Stimulated activated CD8-positive, alpha-beta memory T cell treated with anti-CD3 and anti-CD28 coated beads, Interleukin-12 subunit alpha, Interleukin-12 subunit beta, amount 100 ng/mL, for 1 hour (primary cell): ENCODE data around the gene TPP2.

Source experiments
- DNase-seq: peaks from one replicate; pipeline ENCODE4 v3.0.0-alpha.2; 2020; ENCODE audit warnings: low read depth

TPP2 gene

GRCh38 chr13:102597029-102597961, 509 bp downstream of the TPP2 start:
- no peak for DNase-seq

GRCh38 chr13:102598061-102598460, 1.3 kb downstream of the TPP2 start:
- DNase-seq = no peak

GRCh38 chr13:102599426-102600012, 2.7 kb downstream of the TPP2 start:
- DNase-seq = no peak

GRCh38 chr13:102606537-102607309, 9.9 kb downstream of the TPP2 start:
- DNase-seq = no peak

- no peak for DNase-seq
Measured at GRCh38 chr13:102608974-102609373, 12.2 kb downstream of the TPP2 start.

GRCh38 chr13:102609696-102610095, 12.9 kb downstream of the TPP2 start:
- no peak for DNase-seq

- DNase-seq = no peak
Measured at GRCh38 chr13:102610296-102610895, 13.6 kb downstream of the TPP2 start.

GRCh38 chr13:102617697-102618350, 21.0 kb downstream of the TPP2 start:
- DNase-seq = no peak

GRCh38 chr13:102620516-102620915, 23.7 kb downstream of the TPP2 start:
- no peak for DNase-seq

- no peak for DNase-seq
Measured at GRCh38 chr13:102626928-102627327, 30.1 kb downstream of the TPP2 start.

GRCh38 chr13:102628559-102628958, 31.8 kb downstream of the TPP2 start:
- no peak for DNase-seq

- DNase-seq = no peak
Measured at GRCh38 chr13:102631198-102631597, 34.4 kb downstream of the TPP2 start.

GRCh38 chr13:102638741-102639140, 42.0 kb downstream of the TPP2 start:
- DNase-seq = no peak

- DNase-seq = no peak
Measured at GRCh38 chr13:102642029-102642428, 45.2 kb downstream of the TPP2 start.

- no peak for DNase-seq
Measured at GRCh38 chr13:102642475-102642874, 45.7 kb downstream of the TPP2 start.

GRCh38 chr13:102643656-102644055, 46.9 kb downstream of the TPP2 start:
- DNase-seq = no peak

- DNase-seq = no peak
Measured at GRCh38 chr13:102645701-102646100, 48.9 kb downstream of the TPP2 start.

- DNase-seq = no peak
Measured at GRCh38 chr13:102648046-102648445, 51.3 kb downstream of the TPP2 start.

GRCh38 chr13:102650444-102650843, 53.7 kb downstream of the TPP2 start:
- DNase-seq = no peak

GRCh38 chr13:102651392-102651791, 54.6 kb downstream of the TPP2 start:
- no peak for DNase-seq

- no peak for DNase-seq
Measured at GRCh38 chr13:102651892-102652291, 55.1 kb downstream of the TPP2 start.

- DNase-seq = no peak
Measured at GRCh38 chr13:102654756-102655155, 58.0 kb downstream of the TPP2 start.
